GM12874 (cell line): ENCODE measurements around the gene WDPCP.

ENCODE experiments used
- CTCF ChIP-seq: IDR thresholded peaks from 2 replicates; pipeline ENCODE4 v1.5.1; 2011; ENCODE audit warnings: low read depth, mild to moderate bottlenecking, control low read depth, low read length, moderate library complexity; ENCODE audit not compliant: insufficient read depth

WDPCP gene

GRCh38 chr2:63163161-63163820 is 425.0 kb downstream of the WDPCP start:
- no peak for TF ChIP-seq CTCF

GRCh38 chr2:63159262-63159661 is 429.0 kb downstream of the WDPCP start:
- no peak for TF ChIP-seq CTCF

- TF ChIP-seq CTCF, result no peak
These were observed 456.3 kb downstream of the WDPCP start for GRCh38 chr2:63132020-63132419.

- TF ChIP-seq CTCF, result no peak
These were observed 457.1 kb downstream of the WDPCP start for GRCh38 chr2:63131196-63131595.

- TF ChIP-seq CTCF, result no peak
These were observed 460.7 kb downstream of the WDPCP start for GRCh38 chr2:63127594-63127993.

GRCh38 chr2:63124850-63125249 is 463.4 kb downstream of the WDPCP start:
- TF ChIP-seq CTCF, result no peak

GRCh38 chr2:63124218-63124617 is 464.1 kb downstream of the WDPCP start:
- TF ChIP-seq CTCF, result no peak
